MG63 (cell line): Measurements from ENCODE around the gene ALOX15. TPM values are rescaled to one million over a fixed set of nuclear protein-coding genes. Genes with fewer than 3 reads are reported as not detected.
"Not testable (repeated sequence)": the region's sequence is repeated elsewhere in the genome, so short reads cannot be mapped to it uniquely, and the experiment has no call there.

ENCODE experiments used
- DNase-seq: peaks from one replicate; pipeline ENCODE4 v3.0.0-alpha.2; 2020
- H3K27me3 ChIP-seq: fragments of 250-450 bp; sonication (Bioruptor Pico); 2 replicates; pipeline ENCODE4 v1.5.1; 2020; ENCODE audit warnings: mild to moderate bottlenecking, moderate library complexity
- H3K36me3 ChIP-seq: fragments of 250-450 bp; sonication (Bioruptor Pico); 2 replicates; pipeline ENCODE4 v1.5.1; 2020; ENCODE audit warnings: mild to moderate bottlenecking, moderate library complexity
- H3K4me3 ChIP-seq: fragments of 250-450 bp; sonication (Bioruptor Pico); 2 replicates; pipeline ENCODE4 v1.5.1; 2020; ENCODE audit warnings: mild to moderate bottlenecking, moderate library complexity
- H3K9me3 ChIP-seq: fragments of 250-450 bp; sonication (Bioruptor Pico); 2 replicates; pipeline ENCODE4 v1.5.1; 2020; ENCODE audit warnings: mild to moderate bottlenecking, moderate library complexity
- total RNA-seq: library from RNA; depleted of rRNA; stranded (reverse); fragments of >200 nt; shearing (Covaris generic); gene quantifications from 2 replicates; pipeline ENCODE4 v1.2.3, GENCODE V29; 2014; ENCODE audit warnings: low replicate concordance

ALOX15 gene
- total RNA-seq, 1 experiment from 2014 or later, result not detected

GRCh38 chr17:4590981-4591453 lies 50.5 kb downstream of the ALOX15 start:
- Histone ChIP-seq H3K27me3 (no peaks in the 10 kb centered on the region), H3K36me3 (no peaks in the 10 kb centered on the region), H3K4me3 (no peak overlapping the region), H3K9me3 (no peaks in the 10 kb centered on the region)
- no peak for DNase-seq

GRCh38 chr17:4590042-4590441 lies 51.4 kb downstream of the ALOX15 start:
- DNase-seq, H3K4me3 ChIP-seq, H3K27me3 ChIP-seq, H3K36me3 ChIP-seq, H3K9me3 ChIP-seq: not testable (repeated sequence)

- H3K27me3 ChIP-seq, result peaks cover 2% of the 10 kb centered on the region; the same call in 1 of the 2 replicates
- no peak for DNase-seq
These were observed 52.4 kb downstream of the ALOX15 start for GRCh38 chr17:4588898-4589625.

GRCh38 chr17:4588391-4588790 lies 53.1 kb downstream of the ALOX15 start:
- Histone ChIP-seq H3K27me3 (peaks cover 9% of the 10 kb centered on the region; the same call in 1 of the 2 replicates), H3K4me3 (no peak overlapping the region), H3K36me3 (no peaks in the 10 kb centered on the region), H3K9me3 (no peaks in the 10 kb centered on the region)
- no peak for DNase-seq

More at GRCh38 chr17:4588898-4589625, 52.4 kb downstream of the ALOX15 start:
- H3K4me3 ChIP-seq, result no peak overlapping the region
- H3K9me3 ChIP-seq, result no peaks in the 10 kb centered on the region
- no peaks in the 10 kb centered on the region for H3K36me3 ChIP-seq

GRCh38 chr17:4587803-4588202 lies 53.7 kb downstream of the ALOX15 start:
- no peaks in the 10 kb centered on the region for H3K9me3 ChIP-seq
- H3K27me3 ChIP-seq, result peaks cover 11% of the 10 kb centered on the region; the same call in 1 of the 2 replicates
- H3K4me3 ChIP-seq, result no peak overlapping the region
- no peak for DNase-seq
- no peaks in the 10 kb centered on the region for H3K36me3 ChIP-seq

GRCh38 chr17:4587195-4587594 lies 54.3 kb downstream of the ALOX15 start:
- H3K36me3 ChIP-seq, result no peaks in the 10 kb centered on the region
- H3K9me3 ChIP-seq, result no peaks in the 10 kb centered on the region
- no peak overlapping the region for H3K4me3 ChIP-seq
- DNase-seq, result no peak
- peaks cover 11% of the 10 kb centered on the region; the same call in 1 of the 2 replicates for H3K27me3 ChIP-seq

GRCh38 chr17:4586043-4586442 lies 55.4 kb downstream of the ALOX15 start:
- peaks cover 11% of the 10 kb centered on the region; the same call in 1 of the 2 replicates for H3K27me3 ChIP-seq

GRCh38 chr17:4585638-4585994 lies 55.9 kb downstream of the ALOX15 start:
- Histone ChIP-seq H3K36me3 (no peaks in the 10 kb centered on the region), H3K4me3 (no peak overlapping the region), H3K9me3 (no peaks in the 10 kb centered on the region), H3K27me3 (peaks cover 11% of the 10 kb centered on the region; the same call in 1 of the 2 replicates)
- DNase-seq, result no peak

More at GRCh38 chr17:4586043-4586442, 55.4 kb downstream of the ALOX15 start:
- no peak overlapping the region for H3K4me3 ChIP-seq
- H3K9me3 ChIP-seq, result no peaks in the 10 kb centered on the region
- no peak for DNase-seq
- H3K36me3 ChIP-seq, result no peaks in the 10 kb centered on the region

GRCh38 chr17:4584917-4585637 lies 56.4 kb downstream of the ALOX15 start:
- Histone ChIP-seq H3K36me3 (no peaks in the 10 kb centered on the region), H3K27me3 (peaks cover 11% of the 10 kb centered on the region; the same call in 1 of the 2 replicates), H3K9me3 (no peaks in the 10 kb centered on the region), H3K4me3 (no peak overlapping the region)
- no peak for DNase-seq

- H3K9me3 ChIP-seq, result no peaks in the 10 kb centered on the region
- no peak for DNase-seq
- H3K36me3 ChIP-seq, result no peaks in the 10 kb centered on the region
- H3K4me3 ChIP-seq, result peak within 1 kb of the TSS; percentile 12; the same call in 1 of the 2 replicates
- peaks cover 11% of the 10 kb centered on the region; the same call in 1 of the 2 replicates for H3K27me3 ChIP-seq
These were observed 57.2 kb downstream of the ALOX15 start, which contains the start of gene SMTNL2 for GRCh38 chr17:4584101-4584916. TSS of gene SMTNL2 (plus strand) at chr17:4584529. CDS start at chr17:4584606, 77 bp downstream.

- no peaks in the 10 kb centered on the region for H3K36me3 ChIP-seq
- H3K9me3 ChIP-seq, result no peaks in the 10 kb centered on the region
- no peak overlapping the region for H3K4me3 ChIP-seq
- H3K27me3 ChIP-seq, result peaks cover 11% of the 10 kb centered on the region; the same call in 1 of the 2 replicates
- no peak for DNase-seq
These were observed 57.7 kb downstream of the ALOX15 start for GRCh38 chr17:4583782-4584100.

- no peak for DNase-seq
- no peaks in the 10 kb centered on the region for H3K36me3 ChIP-seq
- no peaks in the 10 kb centered on the region for H3K9me3 ChIP-seq
- H3K4me3 ChIP-seq, result no peak overlapping the region
- peaks cover 11% of the 10 kb centered on the region; the same call in 1 of the 2 replicates for H3K27me3 ChIP-seq
These were observed 58.3 kb downstream of the ALOX15 start for GRCh38 chr17:4583206-4583605.

- Histone ChIP-seq H3K9me3 (no peaks in the 10 kb centered on the region), H3K36me3 (no peaks in the 10 kb centered on the region), H3K27me3 (peaks cover 11% of the 10 kb centered on the region; the same call in 1 of the 2 replicates), H3K4me3 (no peak overlapping the region)
- DNase-seq, result no peak
These were observed 58.8 kb downstream of the ALOX15 start for GRCh38 chr17:4582691-4583090.

- peaks cover 11% of the 10 kb centered on the region; the same call in 1 of the 2 replicates for H3K27me3 ChIP-seq
- no peaks in the 10 kb centered on the region for H3K36me3 ChIP-seq
- no peaks in the 10 kb centered on the region for H3K9me3 ChIP-seq
- no peak for DNase-seq
- H3K4me3 ChIP-seq, result no peak overlapping the region
These were observed 59.4 kb downstream of the ALOX15 start for GRCh38 chr17:4582101-4582501.
